ENCODE measurements around the gene CES4A. TPM values are rescaled to one million over a fixed set of nuclear protein-coding genes. Genes with fewer than 3 reads are reported as not detected.

Gene CES4A
- total RNA-seq, 1 donor from 2014 or later = 1.1 TPM

DNA sequence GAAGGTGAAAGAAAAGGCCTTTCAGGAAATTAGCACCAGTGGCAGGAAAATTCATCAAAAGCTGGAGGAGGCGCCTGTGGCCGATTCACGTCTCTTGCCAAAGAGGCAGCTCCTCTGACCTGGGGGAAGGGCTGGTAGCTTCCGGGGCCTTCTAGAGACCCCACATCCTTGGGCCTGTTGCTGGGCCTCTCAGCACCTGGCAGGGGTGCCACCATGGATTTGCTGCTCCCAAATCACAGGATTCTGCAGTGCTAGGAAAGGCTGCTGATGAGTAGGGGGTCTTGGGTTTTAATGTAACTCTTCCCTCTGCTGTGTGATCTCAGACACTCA is 29.0 kb downstream of the CES4A start:
- TF ChIP-seq, protein P1, sequence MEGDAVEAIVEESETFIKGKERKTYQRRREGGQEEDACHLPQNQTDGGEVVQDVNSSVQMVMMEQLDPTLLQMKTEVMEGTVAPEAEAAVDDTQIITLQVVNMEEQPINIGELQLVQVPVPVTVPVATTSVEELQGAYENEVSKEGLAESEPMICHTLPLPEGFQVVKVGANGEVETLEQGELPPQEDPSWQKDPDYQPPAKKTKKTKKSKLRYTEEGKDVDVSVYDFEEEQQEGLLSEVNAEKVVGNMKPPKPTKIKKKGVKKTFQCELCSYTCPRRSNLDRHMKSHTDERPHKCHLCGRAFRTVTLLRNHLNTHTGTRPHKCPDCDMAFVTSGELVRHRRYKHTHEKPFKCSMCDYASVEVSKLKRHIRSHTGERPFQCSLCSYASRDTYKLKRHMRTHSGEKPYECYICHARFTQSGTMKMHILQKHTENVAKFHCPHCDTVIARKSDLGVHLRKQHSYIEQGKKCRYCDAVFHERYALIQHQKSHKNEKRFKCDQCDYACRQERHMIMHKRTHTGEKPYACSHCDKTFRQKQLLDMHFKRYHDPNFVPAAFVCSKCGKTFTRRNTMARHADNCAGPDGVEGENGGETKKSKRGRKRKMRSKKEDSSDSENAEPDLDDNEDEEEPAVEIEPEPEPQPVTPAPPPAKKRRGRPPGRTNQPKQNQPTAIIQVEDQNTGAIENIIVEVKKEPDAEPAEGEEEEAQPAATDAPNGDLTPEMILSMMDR (IDR thresholded peaks at IDR 0.05; ENCODE audit: insufficient read depth, low read length, severe bottlenecking) = no peak
- no peaks in the 10 kb centered on the region for H3K36me3 ChIP-seq (ENCODE audit: control insufficient read depth, insufficient read depth, low read length)
- H3K27me3 ChIP-seq (ENCODE audit: control insufficient read depth, insufficient read depth, low read length) = peaks cover 7% of the 10 kb centered on the region
- DNase-seq (ENCODE audit: low read depth) (no peak), FAIRE-seq (no peak)
- no peak overlapping the region for H3K4me3 ChIP-seq (ENCODE audit: low read depth, low read length)

DNA sequence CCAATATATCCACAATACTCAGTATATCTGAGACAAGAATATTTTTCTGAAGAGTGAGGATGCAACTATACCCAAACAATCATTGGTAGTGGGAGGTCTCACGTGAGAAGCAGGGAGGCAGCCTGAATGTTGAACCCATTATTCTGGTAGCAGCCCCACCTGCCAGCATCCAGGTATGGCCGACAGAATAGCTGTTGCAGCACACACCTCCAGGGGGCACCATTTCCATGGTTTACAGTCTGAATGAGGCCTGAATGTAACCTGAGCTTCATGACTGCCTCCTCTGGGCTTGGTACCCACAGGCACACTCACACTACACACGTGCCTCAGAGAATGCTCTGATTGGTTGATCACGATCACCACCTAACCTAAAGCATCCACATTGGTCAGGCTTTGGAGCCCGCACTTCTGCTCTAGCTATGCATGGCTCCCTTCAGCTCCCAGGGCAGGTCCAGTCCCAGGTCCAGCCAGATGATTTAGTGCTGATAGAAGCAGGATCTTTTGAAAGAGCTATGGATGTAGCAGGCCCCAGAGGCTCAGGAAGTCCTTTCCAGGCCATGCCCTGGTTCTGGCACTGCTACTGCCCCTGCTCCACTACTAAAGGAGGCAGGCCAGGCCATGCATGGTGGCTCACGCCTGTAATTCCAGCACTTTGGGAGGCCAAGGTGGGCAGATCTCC is 29.6 kb downstream of the CES4A start:
- no peak overlapping the region for H3K4me3 ChIP-seq (ENCODE audit: low read depth, low read length)
- TF ChIP-seq, protein P1 (IDR thresholded peaks at IDR 0.05; ENCODE audit: insufficient read depth, low read length, severe bottlenecking) = peak; percentile 88
- peaks cover 7% of the 10 kb centered on the region for H3K27me3 ChIP-seq (ENCODE audit: control insufficient read depth, insufficient read depth, low read length)
- DNase-seq (ENCODE audit: low read depth) = peak; percentile 96
- no peaks in the 10 kb centered on the region for H3K36me3 ChIP-seq (ENCODE audit: control insufficient read depth, insufficient read depth, low read length)
- peak; percentile 98 for FAIRE-seq

DNA sequence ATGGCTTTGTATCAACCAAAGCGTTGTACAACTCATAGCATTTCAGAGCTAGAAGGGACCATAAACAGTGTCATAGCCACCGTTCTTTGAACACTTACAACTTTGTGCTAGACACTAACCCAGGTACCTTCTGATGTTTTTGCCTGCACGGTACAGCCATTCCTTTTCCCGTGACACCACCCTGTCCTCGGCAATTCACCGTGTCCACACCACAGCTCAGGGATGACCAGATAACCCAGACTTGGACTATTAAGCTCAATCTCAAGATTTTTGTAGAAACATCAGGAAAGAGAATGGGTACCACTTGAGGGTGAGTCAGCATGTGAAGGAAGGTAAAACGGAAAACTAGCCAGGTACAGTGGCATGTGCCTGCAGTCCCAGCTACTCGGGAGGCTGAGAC is 30.8 kb downstream of the CES4A start:
- no peak for FAIRE-seq
- H3K27me3 ChIP-seq (ENCODE audit: control insufficient read depth, insufficient read depth, low read length) = peaks cover 4% of the 10 kb centered on the region
- TF ChIP-seq, protein P1 (IDR thresholded peaks at IDR 0.05; ENCODE audit: insufficient read depth, low read length, severe bottlenecking) = no peak

DNA sequence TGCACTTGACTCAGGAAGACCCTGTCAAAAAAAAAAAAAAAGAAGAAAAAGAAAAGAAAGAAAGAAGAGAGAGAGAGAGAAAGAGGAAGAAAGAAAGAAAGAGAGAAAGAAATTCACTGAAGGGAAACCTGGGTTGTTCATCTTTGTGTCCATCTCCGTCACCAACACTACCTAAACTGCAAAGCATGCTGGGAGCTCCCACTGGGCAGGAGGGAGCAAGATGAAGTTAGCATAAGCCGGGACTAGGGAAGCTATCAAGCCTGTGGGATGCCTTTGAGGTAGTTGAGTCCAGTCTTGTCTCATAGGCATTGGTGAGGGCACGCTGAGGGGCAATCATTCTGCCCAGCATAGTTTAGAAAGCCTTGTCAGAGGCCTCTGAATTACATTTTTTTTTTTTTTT is 32.9 kb downstream of the CES4A start:
- DNase-seq (ENCODE audit: low read depth) (no peak), FAIRE-seq (no peak)
- Histone ChIP-seq H3K36me3 (ENCODE audit: control insufficient read depth, insufficient read depth, low read length) (no peaks in the 10 kb centered on the region), H3K4me3 (ENCODE audit: low read depth, low read length) (no peak overlapping the region), H3K27me3 (ENCODE audit: control insufficient read depth, insufficient read depth, low read length) (no peaks in the 10 kb centered on the region)
- TF ChIP-seq, protein P1 (IDR thresholded peaks at IDR 0.05; ENCODE audit: insufficient read depth, low read length, severe bottlenecking) = no peak

More for the DNA sequence above, 30.8 kb downstream of the CES4A start:
- no peak for DNase-seq (ENCODE audit: low read depth)
- Histone ChIP-seq H3K36me3 (ENCODE audit: control insufficient read depth, insufficient read depth, low read length) (no peaks in the 10 kb centered on the region), H3K4me3 (ENCODE audit: low read depth, low read length) (no peak overlapping the region)

DNA sequence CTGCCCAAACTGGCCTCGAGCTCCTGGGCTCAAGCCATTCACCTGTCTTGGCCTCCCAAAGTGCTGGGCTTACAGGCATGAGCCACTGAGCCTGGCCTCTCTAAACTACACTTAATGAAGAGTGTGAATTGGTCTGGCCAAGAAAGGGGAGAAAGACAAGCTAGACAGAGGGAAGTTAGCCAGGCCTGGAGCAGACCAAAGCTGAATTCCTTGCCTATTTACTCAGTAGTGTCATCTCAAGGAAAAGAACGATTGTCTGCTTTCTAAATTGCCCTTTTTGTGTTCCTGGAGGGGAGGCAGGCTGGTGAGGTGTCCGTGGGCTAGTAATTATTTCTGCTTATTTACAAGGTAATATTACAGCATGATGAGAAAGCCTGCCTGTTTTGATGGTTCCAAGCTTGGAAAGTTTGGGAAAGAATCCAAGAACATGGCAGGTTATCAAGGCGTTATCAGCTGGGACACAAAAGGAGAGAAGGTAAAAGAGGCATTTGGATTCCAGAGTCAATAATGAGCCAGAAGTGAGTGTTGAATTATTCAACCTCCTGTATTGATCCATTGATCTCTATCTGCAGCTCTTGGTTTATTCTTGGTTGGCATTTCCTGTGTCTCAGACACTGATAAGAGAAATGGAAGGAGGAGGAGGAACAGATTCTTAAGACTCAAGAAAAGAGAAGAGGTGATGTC is 34.3 kb downstream of the CES4A start:
- H3K36me3 ChIP-seq (ENCODE audit: control insufficient read depth, insufficient read depth, low read length) = no peaks in the 10 kb centered on the region
- FAIRE-seq (no peak), DNase-seq (ENCODE audit: low read depth) (no peak)
- H3K4me3 ChIP-seq (ENCODE audit: low read depth, low read length) = no peak overlapping the region
- TF ChIP-seq, protein P1 (IDR thresholded peaks at IDR 0.05; ENCODE audit: insufficient read depth, low read length, severe bottlenecking) = no peak
- H3K27me3 ChIP-seq (ENCODE audit: control insufficient read depth, insufficient read depth, low read length) = no peaks in the 10 kb centered on the region

All from bronchial epithelial cell (primary cell).